Measurements from ENCODE around the gene COL2A1. TPM values are rescaled to one million over a fixed set of nuclear protein-coding genes. Genes with fewer than 3 reads are reported as not detected.

Gene COL2A1
- total RNA-seq, 2 donors from 2014 or later, result 12.4 to 21.0 TPM

GRCh38 chr12:48045061-48045846 lies 41.0 kb upstream of the COL2A1 start:
- Mint-ChIP-seq H3K36me3 (ENCODE audit: low read depth) (peaks cover 41% of the 10 kb centered on the region), H3K27ac (no peak overlapping the region), H3K4me1 (no peaks in the 10 kb centered on the region), H3K27me3 (ENCODE audit: insufficient read depth) (peaks cover 8% of the 10 kb centered on the region), H3K4me3 (no peak overlapping the region), H3K9me3 (no peaks in the 10 kb centered on the region)
- DNase-seq, result no peak
- WGBS, 2 experiments (ENCODE audit: insufficient coverage in 1 of 2, insufficient read length in 1 of 2), result 95 to 100% methylated on average over 1 to 6 of the region's 6 CpGs
- Histone ChIP-seq H3K27me3 (ENCODE audit: control insufficient read depth, insufficient read depth, low read length, poor library complexity, severe bottlenecking) (no peaks in the 10 kb centered on the region), H3K9ac (ENCODE audit: extremely low read depth, low read length, poor library complexity, severe bottlenecking) (no peak overlapping the region), H3K4me3 (ENCODE audit: low read length) (no peak overlapping the region), H3K9me3 (ENCODE audit: control insufficient read depth, low read length) (no peaks in the 10 kb centered on the region), H3K4me1 (ENCODE audit: control insufficient read depth, insufficient read depth, low read length) (no peaks in the 10 kb centered on the region), H3K36me3 (ENCODE audit: control insufficient read depth, insufficient read depth, low read length) (peaks cover 60% of the 10 kb centered on the region), H3K27ac (ENCODE audit: low read depth, low read length) (no peak overlapping the region)
- TF ChIP-seq CTCF (conservative IDR thresholded peaks at IDR 0.05), result no peak

GRCh38 chr12:48044396-48044795 lies 40.1 kb upstream of the COL2A1 start:
- H3K9me3 ChIP-seq (ENCODE audit: control insufficient read depth, low read length), result no peaks in the 10 kb centered on the region

GRCh38 chr12:48043771-48044170 lies 39.5 kb upstream of the COL2A1 start:
- Mint-ChIP-seq H3K9me3 (no peaks in the 10 kb centered on the region), H3K4me3 (no peak overlapping the region), H3K27ac (no peak overlapping the region), H3K4me1 (no peaks in the 10 kb centered on the region), H3K36me3 (ENCODE audit: low read depth) (peaks cover 35% of the 10 kb centered on the region), H3K27me3 (ENCODE audit: insufficient read depth) (peaks cover 23% of the 10 kb centered on the region)
- no peak for TF ChIP-seq CTCF (conservative IDR thresholded peaks at IDR 0.05)
- Histone ChIP-seq H3K9ac (ENCODE audit: extremely low read depth, low read length, poor library complexity, severe bottlenecking) (no peak overlapping the region), H3K4me1 (ENCODE audit: control insufficient read depth, insufficient read depth, low read length) (no peaks in the 10 kb centered on the region), H3K27ac (ENCODE audit: low read depth, low read length) (no peak overlapping the region), H3K9me3 (ENCODE audit: control insufficient read depth, low read length) (no peaks in the 10 kb centered on the region), H3K27me3 (ENCODE audit: control insufficient read depth, insufficient read depth, low read length, poor library complexity, severe bottlenecking) (no peaks in the 10 kb centered on the region), H3K36me3 (ENCODE audit: control insufficient read depth, insufficient read depth, low read length) (peaks cover 47% of the 10 kb centered on the region), H3K4me3 (ENCODE audit: low read length) (no peak overlapping the region)
- DNase-seq, result no peak
- 92 to 100% methylated on average over 1 to 2 of the region's 4 CpGs for WGBS, 2 experiments (ENCODE audit: insufficient coverage in 1 of 2, insufficient read length in 1 of 2)

More at GRCh38 chr12:48044396-48044795, 40.1 kb upstream of the COL2A1 start:
- Histone ChIP-seq H3K4me3 (ENCODE audit: low read length) (no peak overlapping the region), H3K27ac (ENCODE audit: low read depth, low read length) (no peak overlapping the region), H3K36me3 (ENCODE audit: control insufficient read depth, insufficient read depth, low read length) (peaks cover 52% of the 10 kb centered on the region), H3K9ac (ENCODE audit: extremely low read depth, low read length, poor library complexity, severe bottlenecking) (no peak overlapping the region), H3K27me3 (ENCODE audit: control insufficient read depth, insufficient read depth, low read length, poor library complexity, severe bottlenecking) (no peaks in the 10 kb centered on the region), H3K4me1 (ENCODE audit: control insufficient read depth, insufficient read depth, low read length) (no peaks in the 10 kb centered on the region)
- Mint-ChIP-seq H3K9me3 (no peaks in the 10 kb centered on the region), H3K27me3 (ENCODE audit: insufficient read depth) (peaks cover 17% of the 10 kb centered on the region), H3K4me3 (no peak overlapping the region), H3K36me3 (ENCODE audit: low read depth) (peaks cover 35% of the 10 kb centered on the region), H3K4me1 (no peaks in the 10 kb centered on the region), H3K27ac (no peak overlapping the region)
- WGBS, 2 experiments (ENCODE audit: insufficient coverage in 1 of 2, insufficient read length in 1 of 2), result 93 to 98% methylated on average over 7 of the region's 7 CpGs
- TF ChIP-seq CTCF (conservative IDR thresholded peaks at IDR 0.05), result no peak
- DNase-seq, result no peak

Measured in endodermal cell (in vitro differentiated cells).